ENCODE results near the gene PRR35. TPM values are rescaled to one million over a fixed set of nuclear protein-coding genes. Genes with fewer than 3 reads are reported as not detected.

The PRR35 gene
- total RNA-seq, 4 donors from 2014 or later = not detected

DNA sequence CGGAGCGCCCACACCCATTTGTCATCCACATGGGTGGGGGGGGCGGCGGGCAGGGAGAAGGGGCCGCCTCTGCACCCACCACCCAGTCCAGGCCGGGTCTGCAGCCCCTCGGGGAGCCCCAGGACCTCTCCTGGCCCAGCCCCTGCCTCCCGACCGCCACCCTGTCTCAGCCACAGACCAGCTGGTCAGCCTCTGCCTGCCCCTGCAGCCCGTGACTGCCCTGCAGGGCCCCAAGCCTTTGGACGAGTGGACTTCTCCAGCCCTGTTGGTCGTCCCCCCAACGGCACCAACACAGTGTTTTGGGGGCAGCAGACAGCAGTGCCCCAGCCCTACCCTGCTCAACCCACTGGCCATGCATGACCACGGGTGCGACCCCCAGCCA is 1.2 kb downstream of the PRR35 start:
- Histone ChIP-seq H3K4me1 (peaks cover 9 to 18% (median 11%) of the 10 kb centered on the region in 4 donors), H3K36me3 (no peaks in the 10 kb centered on the region), H3K27me3 (peaks cover 88% of the 10 kb centered on the region), H3K27ac (no peak overlapping the region), H3K4me3 (no peak overlapping the region), H3K9me3 (no peaks in the 10 kb centered on the region)
- in situ Hi-C loops (cut with MboI; ENCODE audit: low pct_ligation_motif_present in 1 of 4, low pct_unique_long_range_greater_than_20kb in 1 of 4, low sequenced_read_pairs in 3 of 4) = no loop called here
- TF ChIP-seq, protein P1, sequence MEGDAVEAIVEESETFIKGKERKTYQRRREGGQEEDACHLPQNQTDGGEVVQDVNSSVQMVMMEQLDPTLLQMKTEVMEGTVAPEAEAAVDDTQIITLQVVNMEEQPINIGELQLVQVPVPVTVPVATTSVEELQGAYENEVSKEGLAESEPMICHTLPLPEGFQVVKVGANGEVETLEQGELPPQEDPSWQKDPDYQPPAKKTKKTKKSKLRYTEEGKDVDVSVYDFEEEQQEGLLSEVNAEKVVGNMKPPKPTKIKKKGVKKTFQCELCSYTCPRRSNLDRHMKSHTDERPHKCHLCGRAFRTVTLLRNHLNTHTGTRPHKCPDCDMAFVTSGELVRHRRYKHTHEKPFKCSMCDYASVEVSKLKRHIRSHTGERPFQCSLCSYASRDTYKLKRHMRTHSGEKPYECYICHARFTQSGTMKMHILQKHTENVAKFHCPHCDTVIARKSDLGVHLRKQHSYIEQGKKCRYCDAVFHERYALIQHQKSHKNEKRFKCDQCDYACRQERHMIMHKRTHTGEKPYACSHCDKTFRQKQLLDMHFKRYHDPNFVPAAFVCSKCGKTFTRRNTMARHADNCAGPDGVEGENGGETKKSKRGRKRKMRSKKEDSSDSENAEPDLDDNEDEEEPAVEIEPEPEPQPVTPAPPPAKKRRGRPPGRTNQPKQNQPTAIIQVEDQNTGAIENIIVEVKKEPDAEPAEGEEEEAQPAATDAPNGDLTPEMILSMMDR (IDR thresholded peaks at IDR 0.05) = no peak
- TF ChIP-seq POLR2AphosphoS5 (IDR thresholded peaks at IDR 0.05) (no peak), POLR2A (IDR thresholded peaks at IDR 0.05) (no peak), EP300 (IDR thresholded peaks at IDR 0.05; ENCODE audit: low read depth) (no peak)
- intact Hi-C loops (cut with DNase I; ENCODE audit: low total_unique reads) = no loop called here
- DNase-seq = no peak
- WGBS, 2 donors (ENCODE audit: low coverage in 1 of 2) = 51% methylated on average over 14 of the region's 15 CpGs; no CpG with 5 or more reads in 1 of the 2 donors

DNA sequence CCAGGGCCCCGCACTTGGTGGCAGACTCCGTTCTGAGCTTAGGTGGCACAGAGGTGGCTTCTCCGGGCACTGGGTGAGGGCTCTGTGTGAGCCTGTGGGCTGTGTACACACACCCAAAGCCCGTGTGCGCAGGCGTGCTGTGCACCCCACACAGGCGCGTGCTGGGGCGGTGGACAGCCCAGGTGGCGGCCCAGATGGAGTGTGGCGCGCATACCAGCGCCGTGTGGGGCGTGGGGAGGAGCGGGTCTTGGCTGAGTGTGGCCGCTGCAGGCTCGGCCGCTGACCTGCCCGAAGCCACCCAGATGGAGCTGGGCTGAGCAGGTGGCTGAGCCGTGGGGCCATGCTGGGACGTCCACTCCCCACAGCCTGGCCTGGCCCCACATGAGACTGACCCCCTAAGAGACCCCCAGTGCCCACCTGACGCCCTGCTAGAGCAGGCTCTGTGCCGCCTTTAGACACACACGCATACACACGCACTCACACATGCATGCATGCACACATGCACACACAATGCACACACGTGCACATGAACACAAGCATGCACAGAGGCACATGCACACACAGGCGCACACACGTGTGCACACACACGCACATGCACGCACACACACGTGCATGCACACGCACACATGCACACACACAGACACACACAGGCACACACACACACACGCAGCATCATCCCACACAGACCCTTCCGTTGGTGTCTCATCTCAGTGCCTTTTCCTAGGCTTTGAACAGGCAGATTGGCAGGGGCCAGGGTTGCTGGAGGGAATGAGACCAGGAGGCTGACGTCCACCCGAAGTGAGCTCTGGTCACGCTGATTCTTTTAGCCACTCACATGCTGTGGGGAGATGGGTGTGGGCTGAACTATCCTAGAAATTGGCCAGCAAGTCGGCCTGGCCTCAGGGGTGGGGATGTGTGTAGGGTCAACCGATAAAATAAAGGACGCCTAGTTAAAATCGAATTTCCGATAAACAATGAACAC is 2.1 kb downstream of the PRR35 start:
- Histone ChIP-seq H3K27me3 (peaks cover 80% of the 10 kb centered on the region), H3K9me3 (no peaks in the 10 kb centered on the region), H3K4me1 (peaks cover 16 to 27% (median 19%) of the 10 kb centered on the region in 4 donors), H3K27ac (no peak overlapping the region), H3K36me3 (no peaks in the 10 kb centered on the region), H3K4me3 (no peak overlapping the region)
- intact Hi-C loops (cut with DNase I; ENCODE audit: low total_unique reads) = no loop called here
- TF ChIP-seq POLR2A (IDR thresholded peaks at IDR 0.05) = no peak
- TF ChIP-seq EP300 (IDR thresholded peaks at IDR 0.05; ENCODE audit: low read depth) = no peak
- TF ChIP-seq POLR2AphosphoS5 (IDR thresholded peaks at IDR 0.05) = no peak
- TF ChIP-seq, protein P1 (IDR thresholded peaks at IDR 0.05) = no peak
- DNase-seq = no peak
- WGBS, 2 donors (ENCODE audit: low coverage in 1 of 2) = 72 to 78% methylated on average over 5 to 28 of the region's 43 CpGs
- in situ Hi-C loops (cut with MboI; ENCODE audit: low pct_ligation_motif_present in 1 of 4, low pct_unique_long_range_greater_than_20kb in 1 of 4, low sequenced_read_pairs in 3 of 4) = no loop called here

DNA sequence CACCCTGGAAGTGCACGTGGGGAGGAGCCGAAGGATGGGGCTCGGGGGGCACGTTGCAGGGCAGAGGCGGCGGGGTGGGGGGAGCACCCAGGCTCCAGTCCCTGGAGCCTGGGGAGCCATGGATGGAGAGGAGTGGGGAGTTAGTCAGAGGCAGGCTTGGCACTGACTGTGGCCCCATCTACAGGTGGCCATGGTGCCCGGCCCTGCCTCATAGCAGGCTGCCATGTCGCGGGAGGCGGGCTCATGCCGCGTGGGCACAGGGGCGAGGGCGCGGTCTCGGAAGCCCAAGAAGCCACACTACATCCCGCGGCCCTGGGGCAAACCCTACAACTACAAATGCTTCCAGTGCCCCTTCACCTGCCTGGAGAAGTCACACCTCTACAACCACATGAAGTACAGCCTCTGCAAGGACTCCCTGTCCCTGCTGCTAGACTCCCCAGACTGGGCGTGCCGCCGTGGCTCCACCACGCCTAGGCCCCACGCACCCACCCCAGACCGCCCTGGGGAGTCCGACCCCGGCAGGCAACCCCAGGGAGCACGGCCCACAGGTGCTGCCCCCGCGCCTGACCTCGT is 3.0 kb downstream of the PRR35 start:
- H3K27me3 ChIP-seq = peaks cover 71% of the 10 kb centered on the region
- in situ Hi-C loops (cut with MboI; ENCODE audit: low pct_ligation_motif_present in 1 of 4, low pct_unique_long_range_greater_than_20kb in 1 of 4, low sequenced_read_pairs in 3 of 4) (no loop called here), intact Hi-C loops (cut with DNase I; ENCODE audit: low total_unique reads) (no loop called here)
- H3K4me3 ChIP-seq = no peak overlapping the region
- H3K36me3 ChIP-seq = no peaks in the 10 kb centered on the region
- WGBS, 2 donors (ENCODE audit: low coverage in 1 of 2) = 60% methylated on average over 28 of the region's 30 CpGs; no CpG with 5 or more reads in 1 of the 2 donors
- no peak overlapping the region for H3K27ac ChIP-seq
- no peaks in the 10 kb centered on the region for H3K9me3 ChIP-seq
- peaks cover 16 to 33% (median 23%) of the 10 kb centered on the region in 4 donors for H3K4me1 ChIP-seq
- TF ChIP-seq POLR2A (IDR thresholded peaks at IDR 0.05) = no peak
- TF ChIP-seq EP300 (IDR thresholded peaks at IDR 0.05; ENCODE audit: low read depth) = no peak
- TF ChIP-seq POLR2AphosphoS5 (IDR thresholded peaks at IDR 0.05) = no peak
- TF ChIP-seq, protein P1 (IDR thresholded peaks at IDR 0.05) = no peak
- DNase-seq = no peak

DNA sequence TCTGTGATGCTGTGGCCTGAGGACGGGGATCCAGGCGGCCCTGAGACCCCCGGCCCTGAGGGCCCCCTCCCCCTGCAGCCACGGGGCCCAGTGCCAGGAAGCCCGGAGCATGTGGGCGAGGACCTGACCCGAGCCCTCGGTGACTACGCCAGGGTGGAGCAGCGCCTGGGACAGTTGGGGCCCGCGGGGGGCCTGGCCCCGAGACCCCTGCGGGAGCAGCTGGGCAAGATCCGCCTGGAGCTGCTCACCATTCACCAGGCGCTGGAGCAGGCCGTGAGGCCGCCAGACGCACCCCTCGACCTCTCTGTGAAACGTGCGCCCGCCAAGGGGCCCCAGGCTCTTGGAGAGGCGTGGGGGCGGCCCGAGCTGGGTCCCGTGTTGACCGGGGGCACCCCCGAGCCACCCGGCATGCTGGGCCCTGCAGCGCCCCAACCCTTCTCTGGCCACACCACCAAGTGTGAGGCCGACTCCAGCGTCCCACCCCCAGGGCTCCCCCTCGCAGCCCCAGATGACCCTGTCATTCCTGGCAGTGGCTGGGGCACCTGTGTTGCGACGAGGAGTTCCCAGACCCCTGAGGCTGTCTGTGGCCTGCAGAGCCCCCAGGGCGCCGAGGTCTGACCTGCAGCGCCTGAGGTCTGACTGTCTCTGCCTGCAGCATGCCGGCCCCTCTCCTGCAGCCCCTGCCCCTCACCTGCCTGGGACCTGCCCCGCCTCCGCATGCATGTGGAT is 4.7 kb downstream of the PRR35 start:
- Histone ChIP-seq H3K36me3 (no peaks in the 10 kb centered on the region), H3K4me3 (no peak overlapping the region), H3K27ac (no peak overlapping the region), H3K4me1 (peaks cover 28 to 36% (median 30%) of the 10 kb centered on the region in 4 donors), H3K9me3 (no peaks in the 10 kb centered on the region), H3K27me3 (peaks cover 54% of the 10 kb centered on the region)
- WGBS, 2 donors (ENCODE audit: low coverage in 1 of 2) = 78% methylated on average over 28 of the region's 42 CpGs; no CpG with 5 or more reads in 1 of the 2 donors
- in situ Hi-C loops (cut with MboI; ENCODE audit: low pct_ligation_motif_present in 1 of 4, low pct_unique_long_range_greater_than_20kb in 1 of 4, low sequenced_read_pairs in 3 of 4) (no loop called here), intact Hi-C loops (cut with DNase I; ENCODE audit: low total_unique reads) (no loop called here)
- TF ChIP-seq POLR2AphosphoS5 (IDR thresholded peaks at IDR 0.05) (no peak), EP300 (IDR thresholded peaks at IDR 0.05; ENCODE audit: low read depth) (no peak), POLR2A (IDR thresholded peaks at IDR 0.05) (no peak)
- TF ChIP-seq, protein P1 (IDR thresholded peaks at IDR 0.05) = no peak
- no peak for DNase-seq

Measured in transverse colon (tissue), 4 donors.